Measurements from ENCODE around the gene TMEM232.
"Not testable (repeated sequence)": the region's sequence is repeated elsewhere in the genome, so short reads cannot be mapped to it uniquely, and the experiment has no call there.

The TMEM232 gene

DNA sequence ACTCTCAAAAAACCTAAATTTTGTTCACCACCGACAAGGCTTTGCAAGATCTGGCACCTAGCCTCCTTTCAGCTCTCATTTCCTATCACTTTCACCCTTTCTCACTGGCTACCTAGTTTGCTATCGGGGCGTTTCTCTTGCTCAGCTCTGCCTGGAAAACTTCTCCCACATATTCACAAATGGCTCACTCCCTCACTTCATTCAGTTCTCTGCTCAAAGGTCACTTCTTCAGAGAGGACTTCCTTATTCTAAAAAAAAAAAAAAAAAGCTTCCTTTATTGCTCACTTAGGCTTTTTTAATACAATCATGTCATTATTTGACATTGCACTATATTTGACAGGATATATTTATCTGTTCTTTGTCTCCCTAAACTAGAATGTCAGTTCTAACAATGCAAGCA, 10.3 kb upstream of the TMEM232 start:
- FAIRE-seq (no peak), DNase-seq (ENCODE audit: insufficient read length, low spot score) (no peak)
- TF ChIP-seq, protein P1, sequence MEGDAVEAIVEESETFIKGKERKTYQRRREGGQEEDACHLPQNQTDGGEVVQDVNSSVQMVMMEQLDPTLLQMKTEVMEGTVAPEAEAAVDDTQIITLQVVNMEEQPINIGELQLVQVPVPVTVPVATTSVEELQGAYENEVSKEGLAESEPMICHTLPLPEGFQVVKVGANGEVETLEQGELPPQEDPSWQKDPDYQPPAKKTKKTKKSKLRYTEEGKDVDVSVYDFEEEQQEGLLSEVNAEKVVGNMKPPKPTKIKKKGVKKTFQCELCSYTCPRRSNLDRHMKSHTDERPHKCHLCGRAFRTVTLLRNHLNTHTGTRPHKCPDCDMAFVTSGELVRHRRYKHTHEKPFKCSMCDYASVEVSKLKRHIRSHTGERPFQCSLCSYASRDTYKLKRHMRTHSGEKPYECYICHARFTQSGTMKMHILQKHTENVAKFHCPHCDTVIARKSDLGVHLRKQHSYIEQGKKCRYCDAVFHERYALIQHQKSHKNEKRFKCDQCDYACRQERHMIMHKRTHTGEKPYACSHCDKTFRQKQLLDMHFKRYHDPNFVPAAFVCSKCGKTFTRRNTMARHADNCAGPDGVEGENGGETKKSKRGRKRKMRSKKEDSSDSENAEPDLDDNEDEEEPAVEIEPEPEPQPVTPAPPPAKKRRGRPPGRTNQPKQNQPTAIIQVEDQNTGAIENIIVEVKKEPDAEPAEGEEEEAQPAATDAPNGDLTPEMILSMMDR (IDR thresholded peaks at IDR 0.05; ENCODE audit: insufficient read depth, missing control alignments) = no peak

DNA sequence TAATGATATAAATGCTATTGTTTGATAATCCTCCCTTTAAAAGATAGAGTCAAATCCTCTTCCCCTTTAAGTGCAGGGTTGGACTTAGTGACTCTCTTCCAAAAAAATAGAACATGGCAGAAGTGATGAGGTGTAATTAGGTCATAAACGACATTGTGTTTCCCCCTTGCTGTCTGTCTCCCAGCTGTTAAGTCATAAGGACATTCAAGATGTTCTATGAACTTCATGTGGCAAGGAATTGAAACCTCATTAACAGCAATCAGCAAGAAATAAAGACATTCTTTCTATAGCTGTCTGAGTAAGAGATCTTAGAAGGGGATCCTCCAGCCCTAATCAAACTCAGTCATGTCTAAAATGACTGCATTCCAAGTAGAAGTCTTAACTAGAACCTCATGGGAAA, 9.1 kb upstream of the TMEM232 start:
- DNase-seq (ENCODE audit: insufficient read length, low spot score) (no peak), FAIRE-seq (no peak)
- TF ChIP-seq, protein P1 (IDR thresholded peaks at IDR 0.05; ENCODE audit: insufficient read depth, missing control alignments) = no peak

DNA sequence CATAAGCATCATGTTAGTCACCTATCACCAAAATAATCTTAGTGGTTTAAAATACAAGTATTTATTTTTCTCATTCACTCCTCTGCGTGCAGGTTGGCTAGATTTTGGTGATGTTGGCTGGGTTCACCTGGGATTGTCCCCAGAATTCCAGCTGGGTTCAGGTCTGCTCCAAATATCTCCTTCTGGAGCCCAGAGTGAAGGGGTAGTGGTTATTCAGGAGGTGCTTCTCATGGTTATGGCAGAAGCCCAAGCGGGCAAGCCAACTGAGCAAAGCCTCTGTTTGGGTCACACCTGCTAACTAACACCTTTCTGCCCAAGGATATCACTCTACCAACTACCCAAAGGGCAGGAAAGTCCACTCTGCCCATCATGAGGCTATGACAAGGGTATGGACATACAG, 7.6 kb upstream of the TMEM232 start:
- DNase-seq (ENCODE audit: insufficient read length, low spot score) (no peak), FAIRE-seq (no peak)
- TF ChIP-seq, protein P1 (IDR thresholded peaks at IDR 0.05; ENCODE audit: insufficient read depth, missing control alignments) = no peak

DNA sequence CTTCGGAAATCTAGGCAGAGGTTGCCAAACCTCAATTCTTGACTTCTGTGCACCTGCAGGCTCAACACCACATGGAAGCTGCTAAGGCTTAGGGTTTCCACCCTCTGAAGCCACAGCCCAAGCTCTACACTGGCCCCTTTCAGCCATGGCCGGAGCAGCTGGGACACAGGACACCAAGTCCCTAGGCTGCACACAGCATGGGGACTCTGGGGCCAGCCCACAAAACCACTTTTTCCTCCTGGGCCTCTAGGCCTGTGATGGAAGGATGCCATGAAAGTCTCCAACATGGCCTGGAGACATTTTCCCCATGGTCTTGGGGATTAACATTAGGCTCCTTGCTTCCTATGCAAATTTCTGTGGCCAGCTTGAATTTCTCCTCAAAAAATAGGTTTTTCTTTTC, 5.0 kb upstream of the TMEM232 start:
- FAIRE-seq; DNase-seq (ENCODE audit: insufficient read length, low spot score): not testable (repeated sequence)

DNA sequence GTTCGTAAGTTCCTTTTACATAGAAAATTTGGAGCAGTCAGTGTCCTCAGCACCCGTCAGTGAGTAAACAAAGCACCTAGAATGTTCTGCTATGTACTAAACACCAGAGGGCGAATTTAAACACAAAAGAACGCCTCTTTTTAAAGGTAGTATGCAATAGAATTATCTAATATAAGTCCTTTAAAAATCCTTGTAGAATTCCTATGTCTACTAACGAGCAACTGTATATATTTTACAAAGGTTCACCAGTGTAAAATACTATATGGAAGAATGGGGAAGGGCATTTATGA, 499 bp upstream of the TMEM232 start:
- TF ChIP-seq, protein P1 (IDR thresholded peaks at IDR 0.05; ENCODE audit: insufficient read depth, missing control alignments) = no peak
- FAIRE-seq (no peak), DNase-seq (ENCODE audit: insufficient read length, low spot score) (no peak)

DNA sequence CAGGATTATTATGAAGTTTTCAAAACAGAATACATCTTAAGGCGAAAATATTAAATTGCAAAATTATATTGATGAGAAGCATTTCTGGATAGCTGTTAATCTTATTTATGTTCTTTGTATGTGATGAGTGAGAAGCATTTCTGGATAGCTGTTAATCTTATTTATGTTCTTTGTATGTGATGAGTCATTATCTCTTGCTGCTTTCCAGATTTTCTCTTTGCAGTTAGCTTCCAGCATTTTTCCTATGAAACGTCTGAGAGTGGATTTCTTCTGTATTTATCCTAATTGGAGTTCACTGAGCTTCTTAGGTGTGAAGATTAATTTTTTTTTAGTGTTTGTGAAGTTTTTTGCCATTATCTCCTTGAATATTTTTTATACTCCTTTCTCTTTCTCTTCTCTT, 8.2 kb downstream of the TMEM232 start:
- FAIRE-seq (peak; percentile 94), DNase-seq (ENCODE audit: insufficient read length, low spot score) (no peak)
- TF ChIP-seq, protein P1 (IDR thresholded peaks at IDR 0.05; ENCODE audit: insufficient read depth, missing control alignments) = no peak

DNA sequence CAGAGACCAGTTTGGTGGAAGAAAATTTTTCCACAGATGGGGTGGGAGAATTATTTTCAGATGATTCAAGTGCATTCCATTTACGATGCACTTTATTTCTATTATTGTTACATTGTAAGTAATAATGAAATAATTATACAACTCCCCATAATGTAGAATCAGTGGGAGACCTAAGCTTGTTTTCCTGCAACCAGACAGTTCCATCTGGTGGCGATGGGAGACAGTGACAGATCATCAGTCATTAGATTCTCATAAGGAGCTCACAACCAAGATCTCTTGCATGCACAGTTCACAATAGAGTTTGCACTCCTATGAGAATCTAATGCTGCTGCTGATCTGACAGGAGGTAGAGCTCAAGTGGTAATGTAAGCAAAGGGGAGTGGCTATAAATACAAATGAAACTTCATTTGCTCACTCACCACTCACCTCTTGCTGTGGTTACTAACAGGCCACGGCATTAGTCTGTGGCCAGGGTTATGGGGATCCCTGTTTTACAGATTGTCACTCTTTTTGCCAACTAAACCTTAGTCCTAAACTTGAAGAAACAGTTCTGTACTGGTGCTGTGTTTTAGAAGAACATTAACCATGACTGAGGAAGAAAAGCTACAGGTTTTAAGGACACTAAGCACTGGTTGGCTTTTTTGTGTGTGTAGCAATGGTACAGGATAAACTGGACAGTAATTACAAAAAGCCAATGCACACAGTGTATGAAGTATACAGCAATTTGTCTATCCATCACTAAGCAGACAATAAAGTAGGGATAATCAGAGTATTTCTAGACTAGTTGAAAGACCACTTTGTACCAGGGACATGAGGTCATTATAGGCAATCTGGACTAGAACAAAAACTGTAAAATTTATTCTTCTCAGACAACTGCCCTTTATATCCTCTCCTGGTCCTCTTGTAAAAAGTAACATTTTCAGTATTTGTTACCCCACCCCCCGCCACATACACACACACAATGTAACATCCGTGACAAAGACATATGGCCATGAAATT, 9.9 kb downstream of the TMEM232 start:
- DNase-seq (ENCODE audit: insufficient read length, low spot score) (no peak), FAIRE-seq (no peak)
- TF ChIP-seq, protein P1 (IDR thresholded peaks at IDR 0.05; ENCODE audit: insufficient read depth, missing control alignments) = no peak

Data from D721Med (cell line).